GM18505 (cell line): ENCODE data around the gene ITGB1BP2.
"Not testable (repeated sequence)": the region's sequence is repeated elsewhere in the genome, so short reads cannot be mapped to it uniquely, and the experiment has no call there.

Source experiments
- ATAC-seq: cut with Tn5 transposase; IDR thresholded peaks from one replicate; pipeline ENCODE4 v1.9.1; 2021; ENCODE audit not compliant: unreplicated experiment
- POLR2A ChIP-seq: IDR thresholded peaks from 4 replicates; pipeline ENCODE4 v1.6.1; 2011; ENCODE audit warnings: borderline replicate concordance; ENCODE audit not compliant: insufficient read depth, insufficient read length; ENCODE audit errors: extremely low read depth

ITGB1BP2 gene

GRCh38 chrX:71301195-71301924 is at the start of gene ITGB1BP2:
TSS of gene ITGB1BP2 (plus strand) at chrX:71301750. CDS start at chrX:71301807, 57 bp downstream.
- no peak for ATAC-seq

GRCh38 chrX:71252221-71252620 is 49.3 kb upstream of the ITGB1BP2 start:
- no peak for TF ChIP-seq POLR2A
- no peak for ATAC-seq

More at GRCh38 chrX:71301195-71301924, at the start of gene ITGB1BP2:
- peak; percentile 26 for TF ChIP-seq POLR2A

GRCh38 chrX:71253253-71254091 is 48.1 kb upstream of the ITGB1BP2 start:
- no peak for TF ChIP-seq POLR2A
- no peak for ATAC-seq

- peak; percentile 38 for TF ChIP-seq POLR2A
- ATAC-seq = peak; percentile 76
These were observed 47.2 kb upstream of the ITGB1BP2 start, which contains the start of gene ZMYM3 for GRCh38 chrX:71254092-71254963. TSS of gene ZMYM3 (minus strand) at chrX:71254140. CDS start at chrX:71253255, 885 bp downstream.

GRCh38 chrX:71256051-71256450 is 45.5 kb upstream of the ITGB1BP2 start:
- TF ChIP-seq POLR2A = no peak
- ATAC-seq = no peak

GRCh38 chrX:71256856-71257255 is 44.7 kb upstream of the ITGB1BP2 start:
- TF ChIP-seq POLR2A = no peak
- no peak for ATAC-seq

- ATAC-seq = not testable (repeated sequence)
These were observed 32.9 kb upstream of the ITGB1BP2 start for GRCh38 chrX:71268624-71269023.

- no peak for ATAC-seq
- TF ChIP-seq POLR2A = no peak
These were observed 31.7 kb upstream of the ITGB1BP2 start for GRCh38 chrX:71269801-71270395.

- ATAC-seq = not testable (repeated sequence)
These were observed 29.2 kb upstream of the ITGB1BP2 start for GRCh38 chrX:71272313-71272712.

GRCh38 chrX:71281300-71281699 is 20.2 kb upstream of the ITGB1BP2 start:
- not testable (repeated sequence) for ATAC-seq

GRCh38 chrX:71282514-71283402 is 18.8 kb upstream of the ITGB1BP2 start:
- TF ChIP-seq POLR2A = no peak
- ATAC-seq = peak; percentile 30
